Measurements from ENCODE around the gene CTRB2. TPM values are rescaled to one million over a fixed set of nuclear protein-coding genes. Genes with fewer than 3 reads are reported as not detected.

CTRB2 gene
- total and polyA plus RNA-seq, 2 of the 8 experiments (the other 6 are each of a cell fraction or from before 2014, with no cell fraction given) = not detected

DNA sequence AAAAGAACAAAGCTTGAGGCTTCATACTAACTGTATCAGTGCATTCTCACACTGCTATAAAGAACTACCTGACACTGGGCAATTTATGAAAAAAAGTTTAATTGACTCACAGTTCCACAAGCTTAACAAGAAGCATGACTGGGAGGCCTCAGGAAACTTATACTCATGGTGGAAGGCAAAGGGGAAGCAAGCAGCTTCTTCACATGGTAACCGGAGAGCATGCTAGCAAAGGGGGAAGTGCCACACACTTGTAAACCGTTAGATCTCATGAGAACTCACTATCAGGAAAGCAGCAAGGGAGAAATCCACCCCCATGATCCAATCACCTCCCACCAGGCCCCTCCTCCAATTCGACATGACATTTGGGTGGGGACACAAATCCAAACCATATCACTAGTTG, 25.3 kb downstream of the CTRB2 start:
- no peak overlapping the region for H2AK5ac ChIP-seq (ENCODE audit: low read depth, low read length)
- no peak overlapping the region for H3K4ac ChIP-seq (replicated peaks; ENCODE audit: insufficient read length, low read depth, low read length)
- no peak overlapping the region for H3K9ac ChIP-seq (replicated peaks in 1 of 4; ENCODE audit: extremely low read depth in 1 of 4, low read depth in 3 of 4, low read length in 3 of 4)
- no peak for TF ChIP-seq HDAC2 (IDR thresholded peaks at IDR 0.05; ENCODE audit: borderline replicate concordance in 1 of 2, low read depth in 2 of 2, low read length in 2 of 2)
- TF ChIP-seq MAFK (IDR thresholded peaks at IDR 0.05; ENCODE audit: low read depth, low read length) = no peak
- no peak for TF ChIP-seq KDM1A (IDR thresholded peaks at IDR 0.05; ENCODE audit: borderline replicate concordance, low read length)
- TF ChIP-seq YY1 (IDR thresholded peaks at IDR 0.05; ENCODE audit: low read depth, low read length) = no peak
- no peak for TF ChIP-seq SRF (IDR thresholded peaks at IDR 0.05; ENCODE audit: low read depth, low read length)
- TF ChIP-seq JUND (IDR thresholded peaks at IDR 0.05; ENCODE audit: low read length) = no peak
- TF ChIP-seq, protein P1, sequence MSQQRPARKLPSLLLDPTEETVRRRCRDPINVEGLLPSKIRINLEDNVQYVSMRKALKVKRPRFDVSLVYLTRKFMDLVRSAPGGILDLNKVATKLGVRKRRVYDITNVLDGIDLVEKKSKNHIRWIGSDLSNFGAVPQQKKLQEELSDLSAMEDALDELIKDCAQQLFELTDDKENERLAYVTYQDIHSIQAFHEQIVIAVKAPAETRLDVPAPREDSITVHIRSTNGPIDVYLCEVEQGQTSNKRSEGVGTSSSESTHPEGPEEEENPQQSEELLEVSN (IDR thresholded peaks at IDR 0.05) = no peak
- TF ChIP-seq SP2 (IDR thresholded peaks at IDR 0.05; ENCODE audit: low read length) = no peak
- no peak for TF ChIP-seq CTBP2 (IDR thresholded peaks at IDR 0.05; ENCODE audit: borderline replicate concordance, insufficient read depth, insufficient read length, low read length)
- no peak for TF ChIP-seq TCF12 (IDR thresholded peaks at IDR 0.05; ENCODE audit: low read depth, low read length)
- no peak for TF ChIP-seq CBX5 (IDR thresholded peaks at IDR 0.05; ENCODE audit: low read depth, low read length)
- TF ChIP-seq EZH2 (IDR thresholded peaks at IDR 0.05; ENCODE audit: low read depth, low read length, severe bottlenecking) = no peak
- TF ChIP-seq KDM4A (IDR thresholded peaks at IDR 0.05; ENCODE audit: low read depth, low read length, severe bottlenecking) = no peak
- H3K23ac ChIP-seq (ENCODE audit: insufficient read length) = no peak overlapping the region
- H3K4me3 ChIP-seq (ENCODE audit: extremely low read depth in 1 of 4, insufficient read depth in 2 of 4, low read depth in 3 of 4, low read length in 4 of 4) = no peak overlapping the region
- no peak overlapping the region for H4K91ac ChIP-seq (replicated peaks; ENCODE audit: insufficient read length, low read length)
- no peak for FAIRE-seq
- ChIA-PET CTCF (ENCODE audit: partially characterized antibody) (interaction anchor here (0.6 to 0.7 kb wide), 2 partner anchors 19 to 90 kb away, joined by 3 to 4 read pairs; no protein-coding TSS in a partner anchor), POLR2A (ENCODE audit: partially characterized antibody) (interaction anchor here (2.1 kb wide), 1 partner anchor 8 kb away, joined by 7 read pairs; no protein-coding TSS in a partner anchor)
- H3K18ac ChIP-seq (ENCODE audit: extremely low read depth, low read length) = no peak overlapping the region
- H2BK12ac ChIP-seq (ENCODE audit: low read depth, low read length) = no peak overlapping the region
- H2BK20ac ChIP-seq (ENCODE audit: low read length) = no peak overlapping the region
- no peak overlapping the region for H3K14ac ChIP-seq (ENCODE audit: insufficient read length)
- H3K27me3 ChIP-seq (replicated peaks in 1 of 4; ENCODE audit: control insufficient read depth in 3 of 4, extremely low read depth in 1 of 4, insufficient read depth in 3 of 4, low read length in 3 of 4) = no peaks in the 10 kb centered on the region
- no peaks in the 10 kb centered on the region for H4K20me1 ChIP-seq (replicated peaks in 1 of 2; ENCODE audit: control insufficient read depth in 1 of 2, insufficient read depth in 2 of 2, low read length in 2 of 2)
- no peak overlapping the region for H2AFZ ChIP-seq (ENCODE audit: low read length)
- H3K79me2 ChIP-seq (ENCODE audit: control insufficient read depth in 1 of 2, insufficient read depth in 2 of 2, low read length in 2 of 2) = no peaks in the 10 kb centered on the region
- H3K27ac ChIP-seq (ENCODE audit: low read depth, low read length) = no peak overlapping the region
- no peaks in the 10 kb centered on the region for H3K23me2 ChIP-seq (ENCODE audit: low read depth, low read length)
- no peaks in the 10 kb centered on the region for H3K79me1 ChIP-seq (ENCODE audit: low read depth, low read length)
- H3K56ac ChIP-seq (replicated peaks; ENCODE audit: insufficient read length, low read depth, low read length) = no peak overlapping the region
- no peaks in the 10 kb centered on the region for H3K36me3 ChIP-seq (ENCODE audit: control insufficient read depth in 2 of 4, insufficient read depth in 4 of 4, low read length in 3 of 4)
- no peak overlapping the region for H3K4me2 ChIP-seq (ENCODE audit: insufficient read depth in 1 of 2, low read depth in 2 of 2, low read length in 2 of 2)
- no peak overlapping the region for H2BK15ac ChIP-seq (ENCODE audit: low read length)
- no peak overlapping the region for H2BK5ac ChIP-seq (ENCODE audit: low read depth, low read length)
- no peak for DNase-seq (ENCODE audit: low read depth in 1 of 2, low spot score in 2 of 2)
- H3K9me3 ChIP-seq (ENCODE audit: insufficient read depth in 2 of 2, low read depth in 1 of 2, low read length in 1 of 2) = peaks cover 0 to 5% of the 10 kb centered on the region in 2 experiments; a peak in 2 of 4 replicates
- 64% methylated on average over 3 of the region's 3 CpGs; no CpG with 5 or more reads in 1 of the 2 experiments for WGBS, 2 experiments (ENCODE audit: extremely low coverage in 1 of 2, insufficient coverage in 1 of 2, insufficient read length in 1 of 2, insufficient replicate concordance in 2 of 2, low coverage in 1 of 2, low lambda C conversion rate in 2 of 2, missing lambda C conversion rate in 1 of 2)
- H3K4me1 ChIP-seq (replicated peaks in 1 of 4; ENCODE audit: control insufficient read depth in 3 of 4, insufficient read depth in 4 of 4, low read length in 3 of 4) = no peaks in the 10 kb centered on the region
- no peak overlapping the region for H2BK120ac ChIP-seq (replicated peaks; ENCODE audit: low read depth, low read length)
- no peak overlapping the region for H4K5ac ChIP-seq (ENCODE audit: insufficient read length, low read depth, low read length)
- no peak overlapping the region for H4K8ac ChIP-seq (ENCODE audit: extremely low read depth, insufficient read depth, low read length)
